Bronchial epithelial cell (primary cell): ENCODE data around the gene MAST1. TPM values are rescaled to one million over a fixed set of nuclear protein-coding genes. Genes with fewer than 3 reads are reported as not detected.

Source experiments
- DNase-seq: peaks from one replicate; pipeline ENCODE4 v3.0.0-alpha.2; 2010; ENCODE audit warnings: low read depth
- FAIRE-seq: peaks from 2 replicates; lab custom pipeline; 2011; peaks lifted over from hg19 to GRCh38; lab: Jason Lieb, UNC
- H3K27me3 ChIP-seq: 2 replicates; pipeline ENCODE4 v1.5.1; 2011; ENCODE audit warnings: low read length; ENCODE audit not compliant: control insufficient read depth, insufficient read depth
- H3K36me3 ChIP-seq: 2 replicates; pipeline ENCODE4 v1.5.1; 2011; ENCODE audit warnings: low read length; ENCODE audit not compliant: control insufficient read depth, insufficient read depth
- H3K4me3 ChIP-seq: 2 replicates; pipeline ENCODE4 v1.5.1; 2011; ENCODE audit warnings: mild to moderate bottlenecking, low read depth, low read length, control low read depth
- CTCF ChIP-seq: IDR thresholded peaks from 2 replicates; pipeline ENCODE4 v1.5.1; 2011; ENCODE audit warnings: mild to moderate bottlenecking, moderate library complexity, low read length, control low read depth, inconsistent platforms; ENCODE audit not compliant: insufficient read depth, severe bottlenecking
- total RNA-seq: library from RNA; depleted of rRNA; stranded (reverse); fragments of >200 nt; gene quantifications from 2 replicates; pipeline ENCODE4 v1.2.1, GENCODE V29; 2014

Gene MAST1
- total RNA-seq, 1 donor from 2014 or later: 0.26 TPM

GRCh38 chr19:12791345-12792050 lies 46.8 kb upstream of the MAST1 start, which contains the start of gene JUNB:
Gene JUNB (plus strand): TSS chr19:12791486. CDS start chr19:12791772, 286 bp downstream.
- FAIRE-seq: no peak
- peak; percentile 88 for DNase-seq
- peak within 1 kb of the TSS; percentile 98 for H3K4me3 ChIP-seq

DNA sequence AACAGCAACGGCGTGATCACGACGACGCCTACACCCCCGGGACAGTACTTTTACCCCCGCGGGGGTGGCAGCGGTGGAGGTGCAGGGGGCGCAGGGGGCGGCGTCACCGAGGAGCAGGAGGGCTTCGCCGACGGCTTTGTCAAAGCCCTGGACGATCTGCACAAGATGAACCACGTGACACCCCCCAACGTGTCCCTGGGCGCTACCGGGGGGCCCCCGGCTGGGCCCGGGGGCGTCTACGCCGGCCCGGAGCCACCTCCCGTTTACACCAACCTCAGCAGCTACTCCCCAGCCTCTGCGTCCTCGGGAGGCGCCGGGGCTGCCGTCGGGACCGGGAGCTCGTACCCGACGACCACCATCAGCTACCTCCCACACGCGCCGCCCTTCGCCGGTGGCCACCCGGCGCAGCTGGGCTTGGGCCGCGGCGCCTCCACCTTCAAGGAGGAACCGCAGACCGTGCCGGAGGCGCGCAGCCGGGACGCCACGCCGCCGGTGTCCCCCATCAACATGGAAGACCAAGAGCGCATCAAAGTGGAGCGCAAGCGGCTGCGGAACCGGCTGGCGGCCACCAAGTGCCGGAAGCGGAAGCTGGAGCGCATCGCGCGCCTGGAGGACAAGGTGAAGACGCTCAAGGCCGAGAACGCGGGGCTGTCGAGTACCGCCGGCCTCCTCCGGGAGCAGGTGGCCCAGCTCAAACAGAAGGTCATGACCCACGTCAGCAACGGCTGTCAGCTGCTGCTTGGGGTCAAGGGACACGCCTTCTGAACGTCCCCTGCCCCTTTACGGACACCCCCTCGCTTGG lies 46.1 kb upstream of the MAST1 start:
- FAIRE-seq (no peak), DNase-seq (no peak)
- no peak for TF ChIP-seq CTCF
- Histone ChIP-seq H3K27me3 (no peaks in the 10 kb centered on the region), H3K4me3 (peak overlapping the region; percentile 98), H3K36me3 (peaks cover 13% of the 10 kb centered on the region)

More at GRCh38 chr19:12791345-12792050, 46.8 kb upstream of the MAST1 start, which contains the start of gene JUNB:
- Histone ChIP-seq H3K27me3 (no peaks in the 10 kb centered on the region), H3K36me3 (peaks cover 11% of the 10 kb centered on the region)
- TF ChIP-seq CTCF: no peak

GRCh38 chr19:12792853-12793289 lies 45.4 kb upstream of the MAST1 start:
- peaks cover 13% of the 10 kb centered on the region for H3K36me3 ChIP-seq
- DNase-seq: no peak
- peak overlapping the region; percentile 98 for H3K4me3 ChIP-seq
- TF ChIP-seq CTCF: no peak
- no peaks in the 10 kb centered on the region for H3K27me3 ChIP-seq
- no peak for FAIRE-seq

- Histone ChIP-seq H3K27me3 (no peaks in the 10 kb centered on the region), H3K36me3 (peaks cover 13% of the 10 kb centered on the region), H3K4me3 (peak overlapping the region; percentile 98)
- DNase-seq: peak; percentile 89
- no peak for FAIRE-seq
- TF ChIP-seq CTCF: no peak
Measured at GRCh38 chr19:12793290-12794195, 44.8 kb upstream of the MAST1 start.

DNA sequence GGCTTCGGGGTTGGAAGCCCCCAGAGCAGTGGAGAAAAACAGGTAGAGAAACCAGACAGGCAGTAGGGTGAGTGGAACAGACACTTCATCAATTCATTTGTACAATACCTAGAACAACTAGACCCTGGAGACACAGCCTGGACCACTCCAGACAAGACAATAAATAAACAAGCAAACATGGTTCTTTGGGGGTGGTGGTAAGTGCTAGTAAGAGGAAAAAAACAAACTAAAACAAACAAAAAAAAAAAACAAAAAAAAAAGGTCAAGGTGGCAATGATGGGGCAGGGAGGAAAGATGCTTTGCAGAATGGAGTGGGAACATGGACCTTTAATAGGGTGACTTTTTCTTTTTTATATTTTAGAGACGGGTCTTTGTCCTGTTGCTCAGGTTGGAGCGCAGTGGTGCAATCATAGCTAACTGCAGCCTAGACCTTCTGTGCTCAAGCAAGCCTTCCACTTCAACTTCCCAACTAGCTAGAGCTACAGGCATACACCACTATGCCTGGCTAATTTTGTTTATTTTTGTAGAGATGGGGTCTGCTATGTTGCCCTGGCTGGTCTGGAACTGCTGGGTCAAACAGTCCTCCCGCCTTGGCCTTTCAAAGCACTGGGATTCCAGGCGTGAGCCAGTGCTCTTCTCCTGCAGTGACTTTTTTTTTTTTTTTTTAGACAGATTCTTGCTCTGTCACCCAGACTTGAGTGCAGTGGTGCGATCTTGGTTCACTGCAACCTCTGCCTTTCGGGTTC lies 43.9 kb upstream of the MAST1 start:
- Histone ChIP-seq H3K36me3 (peaks cover 13% of the 10 kb centered on the region), H3K4me3 (no peak overlapping the region), H3K27me3 (no peaks in the 10 kb centered on the region)
- DNase-seq (no peak), FAIRE-seq (no peak)
- no peak for TF ChIP-seq CTCF
